ENCODE measurements around the gene COX7B2. TPM values are rescaled to one million over a fixed set of nuclear protein-coding genes. Genes with fewer than 3 reads are reported as not detected.

Gene COX7B2
- total RNA-seq, 4 donors from 2014 or later: not detected

- no peak overlapping the region for H3K27ac ChIP-seq
- TF ChIP-seq CTCF (IDR thresholded peaks at IDR 0.05) (no peak), POLR2A (IDR thresholded peaks at IDR 0.05) (no peak)
- WGBS, 2 donors: 32 to 46% methylated on average over 1 of the region's 1 CpG
- no peaks in the 10 kb centered on the region for H3K4me1 ChIP-seq
- H3K36me3 ChIP-seq: no peaks in the 10 kb centered on the region
- H3K4me3 ChIP-seq: no peak overlapping the region
- intact Hi-C loops (cut with DNase I): no loop called here
- DNase-seq: no peak
- H3K9me3 ChIP-seq: no peaks in the 10 kb centered on the region
- no peaks in the 10 kb centered on the region for H3K27me3 ChIP-seq
These were observed 34.2 kb downstream of the COX7B2 start for GRCh38 chr4:46874811-46875210.

DNA sequence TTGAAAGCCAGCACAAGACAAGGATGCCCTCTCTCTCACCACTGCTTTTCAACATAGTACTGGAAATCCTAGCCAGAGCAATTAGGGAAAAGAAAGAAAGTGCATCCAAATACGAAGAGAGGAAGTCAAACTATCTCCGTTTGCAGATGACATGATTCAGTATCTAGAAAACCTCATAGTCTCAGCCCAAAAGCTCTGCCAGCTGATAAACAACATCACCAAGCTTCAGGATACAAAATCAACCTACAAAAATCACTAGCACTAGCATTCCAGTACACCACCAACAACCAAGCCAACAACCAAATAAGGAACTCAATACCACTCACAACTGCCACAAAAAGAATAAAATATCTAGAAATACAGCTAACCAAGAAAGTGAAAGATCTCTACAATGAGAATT is 38.6 kb downstream of the COX7B2 start:
- WGBS, 2 donors: 55 to 67% methylated on average over 2 of the region's 2 CpGs
- no peaks in the 10 kb centered on the region for H3K4me1 ChIP-seq
- intact Hi-C loops (cut with DNase I): no loop called here
- H3K27me3 ChIP-seq: no peaks in the 10 kb centered on the region
- no peaks in the 10 kb centered on the region for H3K36me3 ChIP-seq
- TF ChIP-seq CTCF (IDR thresholded peaks at IDR 0.05): no peak
- TF ChIP-seq POLR2A (IDR thresholded peaks at IDR 0.05): no peak
- no peaks in the 10 kb centered on the region for H3K9me3 ChIP-seq
- H3K27ac ChIP-seq: no peak overlapping the region
- H3K4me3 ChIP-seq: no peak overlapping the region
- DNase-seq: no peak

- intact Hi-C loops (cut with DNase I): no loop called here
- no peaks in the 10 kb centered on the region for H3K36me3 ChIP-seq
- no peak overlapping the region for H3K27ac ChIP-seq
- no peak for DNase-seq
- H3K4me1 ChIP-seq: no peaks in the 10 kb centered on the region
- H3K9me3 ChIP-seq: no peaks in the 10 kb centered on the region
- H3K27me3 ChIP-seq: no peaks in the 10 kb centered on the region
- H3K4me3 ChIP-seq: no peak overlapping the region
- no peak for TF ChIP-seq POLR2A (IDR thresholded peaks at IDR 0.05)
- no peak for TF ChIP-seq CTCF (IDR thresholded peaks at IDR 0.05)
These were observed 52.7 kb downstream of the COX7B2 start for GRCh38 chr4:46856333-46856732.

DNA sequence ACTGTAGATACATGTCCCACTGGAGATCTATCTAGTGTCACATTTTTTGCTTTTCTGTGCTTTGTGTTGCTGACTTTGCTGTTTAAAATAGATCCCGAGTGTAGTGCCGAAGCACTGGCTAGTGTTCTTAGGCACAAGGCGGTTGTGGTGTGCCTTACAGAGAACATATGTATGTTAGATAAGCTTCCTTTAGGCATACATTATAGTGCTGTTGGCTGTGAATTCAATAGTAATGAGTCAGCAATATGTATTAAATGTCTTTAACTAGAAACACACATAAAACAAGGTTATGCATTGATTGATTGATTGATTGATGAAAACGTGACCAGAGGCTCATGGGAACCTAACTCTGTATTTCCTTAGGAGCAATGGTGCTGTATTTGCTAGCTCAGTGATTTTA is 56.2 kb downstream of the COX7B2 start:
- intact Hi-C loops (cut with DNase I): no loop called here
- Histone ChIP-seq H3K9me3 (no peaks in the 10 kb centered on the region), H3K27ac (no peak overlapping the region), H3K4me3 (no peak overlapping the region), H3K36me3 (no peaks in the 10 kb centered on the region), H3K27me3 (no peaks in the 10 kb centered on the region), H3K4me1 (no peaks in the 10 kb centered on the region)
- no peak for TF ChIP-seq POLR2A (IDR thresholded peaks at IDR 0.05)
- no peak for TF ChIP-seq CTCF (IDR thresholded peaks at IDR 0.05)
- WGBS, 2 donors: 66 to 76% methylated on average over 4 of the region's 4 CpGs
- DNase-seq: no peak

GRCh38 chr4:46850026-46850425 is 59.0 kb downstream of the COX7B2 start:
- no peak for TF ChIP-seq CTCF (IDR thresholded peaks at IDR 0.05)
- no peak for TF ChIP-seq POLR2A (IDR thresholded peaks at IDR 0.05)
- no peak for DNase-seq
- Histone ChIP-seq H3K9me3 (no peaks in the 10 kb centered on the region), H3K27ac (no peak overlapping the region), H3K27me3 (no peaks in the 10 kb centered on the region), H3K4me1 (no peaks in the 10 kb centered on the region), H3K36me3 (no peaks in the 10 kb centered on the region), H3K4me3 (no peak overlapping the region)
- intact Hi-C loops (cut with DNase I): no loop called here
- WGBS, 2 donors: 78 to 85% methylated on average over 1 of the region's 1 CpG

Data from esophagus squamous epithelium (tissue), 5 donors.